Glutamatergic neuron (in vitro differentiated cells): ENCODE data around the gene UBE2E2. TPM values are rescaled to one million over a fixed set of nuclear protein-coding genes. Genes with fewer than 3 reads are reported as not detected.

Experiments used
- DNase-seq: peaks from one replicate; pipeline ENCODE4 v3.0.0; 2022
- H3K27ac Mint-ChIP-seq: one replicate; pipeline ENCODE4 v1.8.0; 2020; ENCODE audit warnings: mild to moderate bottlenecking, mixed read lengths, inconsistent platforms; ENCODE audit not compliant: unreplicated experiment
- H3K27me3 Mint-ChIP-seq: one replicate; pipeline ENCODE4 v1.8.0; 2020; ENCODE audit warnings: mild to moderate bottlenecking, moderate library complexity, mixed read lengths, inconsistent platforms; ENCODE audit not compliant: unreplicated experiment
- H3K36me3 Mint-ChIP-seq: one replicate; pipeline ENCODE4 v1.8.0; 2020; ENCODE audit warnings: mild to moderate bottlenecking, mixed read lengths, inconsistent platforms; ENCODE audit not compliant: unreplicated experiment
- H3K4me1 Mint-ChIP-seq: one replicate; pipeline ENCODE4 v1.8.0; 2020; ENCODE audit warnings: mild to moderate bottlenecking, low read depth, mixed read lengths, inconsistent platforms; ENCODE audit not compliant: unreplicated experiment
- H3K4me3 Mint-ChIP-seq: one replicate; pipeline ENCODE4 v1.8.0; 2020; ENCODE audit warnings: mild to moderate bottlenecking, mixed read lengths, inconsistent platforms; ENCODE audit not compliant: unreplicated experiment
- H3K9me3 Mint-ChIP-seq: one replicate; pipeline ENCODE4 v1.8.0; 2020; ENCODE audit warnings: mild to moderate bottlenecking, moderate library complexity, mixed read lengths, inconsistent platforms; ENCODE audit not compliant: unreplicated experiment
- total RNA-seq: library from RNA; stranded (reverse); fragmentation: NEBNext Ultra II Directional; extraction: Animal tissue kit (Norgen Biotek cat#: 25700); gene quantifications from one replicate; pipeline ENCODE4 v1.2.1, GENCODE V29; 2021; ENCODE audit not compliant: unreplicated experiment
- TF ChIP-seq, protein P1 (sequence below): fragments of 200-600 bp; sonication (generic); IDR thresholded peaks from one replicate; pipeline ENCODE4 v1.5.0; 2021; ENCODE audit not compliant: partially characterized antibody, unreplicated experiment

Gene UBE2E2
- total RNA-seq, 1 donor from 2014 or later, result 40.6 TPM

DNA sequence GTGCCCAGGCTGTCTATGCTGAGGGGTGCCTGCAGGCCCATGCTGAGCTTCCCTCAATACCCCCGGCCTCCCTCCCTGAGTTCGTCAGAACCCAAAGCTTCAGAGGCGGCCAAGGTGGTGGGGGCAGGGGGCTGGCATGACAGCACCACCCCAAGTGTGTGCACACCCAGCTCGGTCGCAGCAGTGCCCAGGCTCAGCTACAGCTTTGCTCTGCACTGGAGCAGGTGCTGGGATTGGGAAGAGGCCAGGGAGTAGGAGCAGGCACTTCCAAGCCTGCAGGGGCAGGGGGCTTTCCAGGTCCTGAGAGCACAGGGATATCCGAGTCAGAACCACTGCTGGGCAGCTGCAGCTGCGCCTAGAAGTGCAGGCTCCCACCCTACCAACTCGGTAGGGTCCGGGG, 283.9 kb downstream of the UBE2E2 start:
- Mint-ChIP-seq H3K9me3 (peaks cover 3% of the 10 kb centered on the region), H3K27ac (no peak overlapping the region), H3K4me1 (no peaks in the 10 kb centered on the region), H3K36me3 (peaks cover 5% of the 10 kb centered on the region), H3K27me3 (no peaks in the 10 kb centered on the region), H3K4me3 (no peak overlapping the region)
- TF ChIP-seq, protein P1, sequence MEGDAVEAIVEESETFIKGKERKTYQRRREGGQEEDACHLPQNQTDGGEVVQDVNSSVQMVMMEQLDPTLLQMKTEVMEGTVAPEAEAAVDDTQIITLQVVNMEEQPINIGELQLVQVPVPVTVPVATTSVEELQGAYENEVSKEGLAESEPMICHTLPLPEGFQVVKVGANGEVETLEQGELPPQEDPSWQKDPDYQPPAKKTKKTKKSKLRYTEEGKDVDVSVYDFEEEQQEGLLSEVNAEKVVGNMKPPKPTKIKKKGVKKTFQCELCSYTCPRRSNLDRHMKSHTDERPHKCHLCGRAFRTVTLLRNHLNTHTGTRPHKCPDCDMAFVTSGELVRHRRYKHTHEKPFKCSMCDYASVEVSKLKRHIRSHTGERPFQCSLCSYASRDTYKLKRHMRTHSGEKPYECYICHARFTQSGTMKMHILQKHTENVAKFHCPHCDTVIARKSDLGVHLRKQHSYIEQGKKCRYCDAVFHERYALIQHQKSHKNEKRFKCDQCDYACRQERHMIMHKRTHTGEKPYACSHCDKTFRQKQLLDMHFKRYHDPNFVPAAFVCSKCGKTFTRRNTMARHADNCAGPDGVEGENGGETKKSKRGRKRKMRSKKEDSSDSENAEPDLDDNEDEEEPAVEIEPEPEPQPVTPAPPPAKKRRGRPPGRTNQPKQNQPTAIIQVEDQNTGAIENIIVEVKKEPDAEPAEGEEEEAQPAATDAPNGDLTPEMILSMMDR, result no peak
- no peak for DNase-seq

DNA sequence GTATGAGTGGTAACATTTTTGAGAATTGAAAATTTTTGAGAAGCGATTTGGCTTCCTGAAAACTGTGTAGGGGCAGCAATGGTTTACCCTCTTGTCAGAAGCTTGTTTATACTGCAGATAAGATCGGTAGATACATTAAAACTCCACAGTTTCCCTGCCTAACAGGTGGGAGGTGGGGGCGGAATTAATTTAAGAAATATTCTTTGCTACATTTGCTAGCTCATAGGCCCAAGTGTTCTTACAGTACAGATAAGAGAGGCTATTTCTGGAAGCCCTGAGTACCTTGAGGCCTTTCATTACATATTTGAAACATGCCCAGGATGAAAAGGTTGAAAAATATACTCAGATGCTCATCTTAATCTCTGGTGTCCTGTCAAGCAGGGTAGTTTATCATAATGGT, 285.5 kb downstream of the UBE2E2 start:
- Mint-ChIP-seq H3K4me3 (no peak overlapping the region), H3K27ac (no peak overlapping the region), H3K27me3 (no peaks in the 10 kb centered on the region), H3K36me3 (peaks cover 5% of the 10 kb centered on the region), H3K9me3 (peaks cover 3% of the 10 kb centered on the region), H3K4me1 (no peaks in the 10 kb centered on the region)
- DNase-seq, result no peak
- TF ChIP-seq, protein P1, result no peak

DNA sequence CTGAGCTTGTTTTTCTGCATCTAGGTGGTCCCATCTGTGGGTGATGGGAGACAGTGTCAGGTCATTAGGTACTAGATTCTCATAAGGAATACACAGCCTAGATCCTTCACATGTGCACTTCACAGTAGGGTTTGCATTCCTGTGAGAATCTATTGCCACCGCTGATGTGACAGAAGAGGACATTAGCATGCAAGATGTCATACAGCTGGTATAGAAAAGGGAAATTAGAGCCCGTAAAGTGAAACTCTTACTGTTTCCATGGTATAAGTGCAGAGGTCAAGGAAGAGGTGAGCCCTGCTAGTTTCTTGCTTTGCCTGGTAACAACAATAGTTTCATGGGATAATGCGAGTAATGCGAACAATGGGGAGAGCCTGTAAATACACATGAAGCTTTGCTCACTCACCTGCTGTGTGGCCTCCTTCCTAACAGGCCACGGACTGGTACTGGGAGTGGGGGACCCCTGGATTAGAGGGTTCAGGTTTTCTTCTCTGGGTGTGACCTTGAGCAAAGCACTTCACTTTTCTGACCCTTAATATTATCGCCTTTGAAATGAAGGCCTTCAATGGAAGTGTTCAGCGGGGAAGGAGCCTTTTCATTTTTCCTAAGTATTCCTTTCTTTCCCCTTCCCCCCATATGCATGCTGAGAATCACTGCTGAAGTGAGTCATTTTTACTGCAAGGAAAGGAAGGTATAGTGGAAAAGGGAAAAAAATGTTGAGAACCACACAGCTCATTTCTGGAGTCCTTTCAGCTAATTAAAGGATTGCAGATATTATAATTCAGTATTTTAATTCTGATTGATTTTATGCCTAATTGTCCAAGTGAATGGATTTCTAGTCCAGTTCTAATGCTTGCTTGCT, 286.4 kb downstream of the UBE2E2 start:
- H3K4me1 Mint-ChIP-seq, result no peaks in the 10 kb centered on the region
- H3K4me3 Mint-ChIP-seq, result no peak overlapping the region
- H3K36me3 Mint-ChIP-seq, result peaks cover 2% of the 10 kb centered on the region
- TF ChIP-seq, protein P1, result no peak
- H3K27me3 Mint-ChIP-seq, result no peaks in the 10 kb centered on the region
- no peak overlapping the region for H3K27ac Mint-ChIP-seq
- no peak for DNase-seq
- peaks cover 3% of the 10 kb centered on the region for H3K9me3 Mint-ChIP-seq

DNA sequence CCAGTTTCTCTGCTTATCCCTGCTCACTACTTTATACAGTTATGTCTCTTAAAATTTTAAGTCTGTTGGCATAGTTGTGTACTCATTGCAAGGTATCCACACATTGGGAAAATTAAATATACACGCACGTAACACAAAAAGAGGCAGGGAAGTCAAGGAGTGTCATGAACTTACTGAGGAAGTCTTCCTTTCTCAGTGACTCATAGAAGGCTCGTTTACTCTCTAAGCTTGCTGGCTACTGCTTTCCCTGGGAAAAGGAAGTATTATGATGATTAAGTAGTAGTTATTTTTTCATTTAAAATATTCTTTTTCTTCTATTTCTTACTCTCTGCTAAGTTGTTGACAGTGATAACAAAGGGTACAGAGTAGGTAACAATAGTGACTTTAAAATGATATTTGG, 287.3 kb downstream of the UBE2E2 start:
- Mint-ChIP-seq H3K27ac (no peak overlapping the region), H3K9me3 (peaks cover 3% of the 10 kb centered on the region), H3K36me3 (no peaks in the 10 kb centered on the region), H3K27me3 (no peaks in the 10 kb centered on the region), H3K4me1 (no peaks in the 10 kb centered on the region), H3K4me3 (no peak overlapping the region)
- TF ChIP-seq, protein P1, result no peak
- DNase-seq, result no peak

DNA sequence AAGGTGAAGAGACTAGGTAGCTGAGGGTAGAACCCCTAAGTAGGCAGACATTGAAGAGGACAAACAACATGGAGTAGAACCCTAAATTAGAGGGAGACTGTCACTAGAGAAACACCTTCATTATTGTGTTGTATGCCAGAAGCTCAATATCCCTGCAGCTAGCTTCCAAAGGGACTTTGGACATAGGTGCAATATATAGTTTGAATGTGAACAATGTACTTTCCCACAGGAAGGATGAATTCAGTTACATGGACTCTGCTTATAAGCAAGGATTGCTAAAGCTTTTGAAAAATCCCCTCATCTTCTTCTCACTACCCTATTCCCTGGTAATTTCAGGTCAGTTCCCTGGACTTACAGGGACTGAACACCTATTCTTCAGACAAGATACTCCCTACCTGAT, 288.9 kb downstream of the UBE2E2 start:
- Mint-ChIP-seq H3K36me3 (no peaks in the 10 kb centered on the region), H3K4me3 (no peak overlapping the region), H3K27me3 (no peaks in the 10 kb centered on the region), H3K4me1 (no peaks in the 10 kb centered on the region), H3K27ac (no peak overlapping the region), H3K9me3 (peaks cover 3% of the 10 kb centered on the region)
- no peak for DNase-seq
- TF ChIP-seq, protein P1, result no peak
